ENCODE measurements around the gene SAP30BP.

SAP30BP gene

GRCh38 chr17:75691801-75692626 lies 24.9 kb downstream of the SAP30BP start:
- DNase-seq, result no peak

GRCh38 chr17:75692976-75693375 lies 25.8 kb downstream of the SAP30BP start:
- DNase-seq, result no peak

- no peak for DNase-seq
These were observed 26.7 kb downstream of the SAP30BP start for GRCh38 chr17:75693500-75694481.

GRCh38 chr17:75694536-75694935 lies 27.4 kb downstream of the SAP30BP start:
- DNase-seq, result no peak

- no peak for DNase-seq
These were observed 28.1 kb downstream of the SAP30BP start for GRCh38 chr17:75695141-75695829.

- DNase-seq, result no peak
These were observed 28.7 kb downstream of the SAP30BP start for GRCh38 chr17:75695830-75696271.

GRCh38 chr17:75697651-75698291 lies 30.6 kb downstream of the SAP30BP start:
- DNase-seq, result no peak

- DNase-seq, result no peak
These were observed 31.5 kb downstream of the SAP30BP start for GRCh38 chr17:75698659-75699058.

GRCh38 chr17:75701288-75701687 lies 34.1 kb downstream of the SAP30BP start:
- DNase-seq, result no peak

- DNase-seq, result no peak
These were observed 36.1 kb downstream of the SAP30BP start for GRCh38 chr17:75703191-75703590.

- no peak for DNase-seq
These were observed 36.5 kb downstream of the SAP30BP start for GRCh38 chr17:75703591-75703990.

GRCh38 chr17:75704963-75705875 lies 38.1 kb downstream of the SAP30BP start:
- no peak for DNase-seq

GRCh38 chr17:75706042-75706728 lies 39.0 kb downstream of the SAP30BP start:
- no peak for DNase-seq

- DNase-seq, result no peak
These were observed 40.0 kb downstream of the SAP30BP start for GRCh38 chr17:75707079-75707571.

GRCh38 chr17:75712446-75712845 lies 45.3 kb downstream of the SAP30BP start:
- no peak for DNase-seq

GRCh38 chr17:75719732-75720131 lies 52.6 kb downstream of the SAP30BP start:
- no peak for DNase-seq

- DNase-seq, result peak; percentile 51 to 64
These were observed 53.7 kb downstream of the SAP30BP start, which contains the start of gene ITGB4 for GRCh38 chr17:75720656-75721462. TSS of gene ITGB4 (plus strand) at chr17:75721459. CDS start at chr17:75724704, 3,245 bp downstream.

- no peak for DNase-seq
These were observed 54.4 kb downstream of the SAP30BP start for GRCh38 chr17:75721463-75722011.

GRCh38 chr17:75722076-75722475 lies 54.9 kb downstream of the SAP30BP start:
- DNase-seq, result no peak

All from stimulated activated CD4-positive, alpha-beta T cell treated with anti-CD3 and anti-CD28 coated beads, Interleukin-2, amount 100 ng/mL, for 24 hours (primary cell).